Mucosa of rectum (tissue), 2 donors: Measurements from ENCODE around the gene COL8A1.

ENCODE experiments used
- H3K27ac ChIP-seq, 2 donors: one replicate each; pipeline ENCODE4 v1.7.0; 2013; ENCODE audit warnings: inconsistent platforms in 2 of 2, low read depth in 2 of 2, low read length in 2 of 2
- H3K27me3 ChIP-seq, 2 donors: one replicate each; pipeline ENCODE4 v1.7.0; 2013; ENCODE audit warnings: low read length in 2 of 2; ENCODE audit not compliant: control insufficient read depth in 2 of 2, insufficient read depth in 2 of 2
- H3K36me3 ChIP-seq, 2 donors: one replicate each; pipeline ENCODE4 v1.7.0; 2013; ENCODE audit warnings: low read length in 2 of 2; ENCODE audit not compliant: control insufficient read depth in 2 of 2, insufficient read depth in 2 of 2
- H3K4me1 ChIP-seq, 2 donors: one replicate each; pipeline ENCODE4 v1.7.0; 2013; ENCODE audit warnings: low read length in 2 of 2, mild to moderate bottlenecking in 1 of 2; ENCODE audit not compliant: control insufficient read depth in 2 of 2, insufficient read depth in 2 of 2
- H3K4me3 ChIP-seq, 2 donors: one replicate each; pipeline ENCODE4 v1.7.0; 2013; ENCODE audit warnings: low read length in 2 of 2
- H3K9ac ChIP-seq, 2 donors: one replicate each; pipeline ENCODE4 v1.7.0; 2013; ENCODE audit warnings: low read length in 2 of 2, low read depth in 1 of 2, mild to moderate bottlenecking in 1 of 2
- H3K9me3 ChIP-seq, 2 donors: one replicate each; pipeline ENCODE4 v1.7.0; 2013; ENCODE audit warnings: low read length in 2 of 2; ENCODE audit not compliant: control insufficient read depth in 2 of 2
- donor health status: healthy.
- donor health status: Normal muscosa, but diverticular disease.

Gene COL8A1

GRCh38 chr3:99809565-99809964 is 171.2 kb downstream of the COL8A1 start:
- no peak overlapping the region for H3K9ac ChIP-seq
- H3K27ac ChIP-seq: no peak overlapping the region
- no peaks in the 10 kb centered on the region for H3K4me1 ChIP-seq
- no peak overlapping the region for H3K4me3 ChIP-seq
- H3K27me3 ChIP-seq: no peaks in the 10 kb centered on the region
- H3K36me3 ChIP-seq: no peaks in the 10 kb centered on the region
- peaks cover 5% of the 10 kb centered on the region in 2 donors for H3K9me3 ChIP-seq

- H3K4me3 ChIP-seq: no peak overlapping the region
- H3K9ac ChIP-seq: no peak overlapping the region
- no peaks in the 10 kb centered on the region for H3K36me3 ChIP-seq
- H3K27me3 ChIP-seq: no peaks in the 10 kb centered on the region
- H3K27ac ChIP-seq: no peak overlapping the region
- peaks cover 0 to under 1% of the 10 kb centered on the region in 2 donors for H3K9me3 ChIP-seq
- H3K4me1 ChIP-seq: no peaks in the 10 kb centered on the region
Observed at GRCh38 chr3:99810403-99810802, 172.0 kb downstream of the COL8A1 start.

- peak overlapping the region; percentile 81 to 88 for H3K27ac ChIP-seq
- no peaks in the 10 kb centered on the region for H3K27me3 ChIP-seq
- H3K4me3 ChIP-seq: peak overlapping the region; percentile 95 to 96
- peaks cover 7 to 11% of the 10 kb centered on the region in 2 donors for H3K4me1 ChIP-seq
- no peaks in the 10 kb centered on the region for H3K9me3 ChIP-seq
- peak overlapping the region; percentile 79 for H3K9ac ChIP-seq
- H3K36me3 ChIP-seq: no peaks in the 10 kb centered on the region
Observed at GRCh38 chr3:99817047-99817436, 178.6 kb downstream of the COL8A1 start.

- Histone ChIP-seq H3K4me1 (peaks cover 7 to 11% of the 10 kb centered on the region in 2 donors), H3K9ac (peak within 1 kb of the TSS; percentile 79), H3K36me3 (no peaks in the 10 kb centered on the region), H3K9me3 (no peaks in the 10 kb centered on the region), H3K4me3 (peak within 1 kb of the TSS; percentile 95 to 96), H3K27me3 (no peaks in the 10 kb centered on the region), H3K27ac (peak within 1 kb of the TSS; percentile 81 to 88)
Observed at GRCh38 chr3:99817437-99818240, 179.2 kb downstream of the COL8A1 start, which contains the start of gene CMSS1. CMSS1 (plus strand) TSS chr3:99817862.

GRCh38 chr3:99818818-99819217 is 180.4 kb downstream of the COL8A1 start:
- no peak overlapping the region for H3K27ac ChIP-seq
- no peaks in the 10 kb centered on the region for H3K36me3 ChIP-seq
- peak overlapping the region in 1 of 2 donors; percentile 96 for H3K4me3 ChIP-seq
- H3K4me1 ChIP-seq: peaks cover 7 to 11% of the 10 kb centered on the region in 2 donors
- peak overlapping the region in 1 of 2 donors; percentile 7 for H3K9ac ChIP-seq
- no peaks in the 10 kb centered on the region for H3K9me3 ChIP-seq
- H3K27me3 ChIP-seq: no peaks in the 10 kb centered on the region

GRCh38 chr3:99823723-99824711 is 185.6 kb downstream of the COL8A1 start:
- Histone ChIP-seq H3K9me3 (no peaks in the 10 kb centered on the region), H3K4me3 (no peak overlapping the region), H3K36me3 (no peaks in the 10 kb centered on the region), H3K9ac (no peak overlapping the region), H3K4me1 (no peaks in the 10 kb centered on the region), H3K27ac (no peak overlapping the region), H3K27me3 (no peaks in the 10 kb centered on the region)

GRCh38 chr3:99825004-99825640 is 186.7 kb downstream of the COL8A1 start:
- Histone ChIP-seq H3K9ac (no peak overlapping the region), H3K27ac (no peak overlapping the region), H3K4me1 (no peaks in the 10 kb centered on the region), H3K27me3 (no peaks in the 10 kb centered on the region), H3K4me3 (no peak overlapping the region), H3K9me3 (no peaks in the 10 kb centered on the region), H3K36me3 (no peaks in the 10 kb centered on the region)

GRCh38 chr3:99829844-99830243 is 191.4 kb downstream of the COL8A1 start:
- Histone ChIP-seq H3K4me1 (no peaks in the 10 kb centered on the region), H3K36me3 (no peaks in the 10 kb centered on the region), H3K27me3 (no peaks in the 10 kb centered on the region), H3K27ac (no peak overlapping the region), H3K9me3 (no peaks in the 10 kb centered on the region), H3K9ac (no peak overlapping the region), H3K4me3 (no peak overlapping the region)

- Histone ChIP-seq H3K27ac (no peak overlapping the region), H3K9me3 (no peaks in the 10 kb centered on the region), H3K4me1 (peaks cover 0 to 3% of the 10 kb centered on the region in 2 donors), H3K36me3 (no peaks in the 10 kb centered on the region), H3K27me3 (no peaks in the 10 kb centered on the region), H3K4me3 (no peak overlapping the region), H3K9ac (no peak overlapping the region)
Observed at GRCh38 chr3:99833617-99834205, 195.3 kb downstream of the COL8A1 start.
